Measurements from ENCODE around the gene CARS1.

CARS1 gene

DNA sequence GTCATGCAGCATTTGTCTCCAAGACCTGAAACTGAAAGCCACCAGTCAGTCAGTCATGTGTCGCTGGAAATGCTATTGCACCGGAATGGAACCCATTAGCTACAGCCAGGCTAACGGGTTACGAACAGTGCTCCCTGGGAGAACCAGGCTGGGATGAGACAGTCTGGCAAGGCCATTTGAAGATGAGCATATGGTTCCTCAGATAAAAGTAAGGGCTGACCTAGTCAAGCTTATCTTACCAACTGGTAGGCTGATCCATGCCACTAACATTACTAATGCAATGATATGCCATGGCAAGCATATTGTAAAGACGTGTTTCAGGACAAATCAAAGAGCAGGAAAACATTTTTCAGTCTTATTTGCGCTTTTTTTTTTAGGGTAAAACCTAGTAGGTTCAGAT, 93.5 kb downstream of the CARS1 start:
- DNase-seq (ENCODE audit: extremely low spot score) = no peak
- CTCF ChIA-PET = no interaction called here
- TF ChIP-seq TARDBP (IDR thresholded peaks at IDR 0.05) (no peak), ELF4 (IDR thresholded peaks at IDR 0.05) (no peak), FOXA1 (IDR thresholded peaks at IDR 0.05) (no peak), L3MBTL2 (conservative IDR thresholded peaks at IDR 0.05) (no peak), SUZ12 (IDR thresholded peaks at IDR 0.05) (no peak), ZNF384 (IDR thresholded peaks at IDR 0.05) (no peak), LEF1 (IDR thresholded peaks at IDR 0.05; ENCODE audit: borderline replicate concordance) (no peak), SP1 (IDR thresholded peaks at IDR 0.05) (no peak), NFRKB (IDR thresholded peaks at IDR 0.05) (no peak), ARNT (IDR thresholded peaks at IDR 0.05) (no peak), CTBP1 (IDR thresholded peaks at IDR 0.05; ENCODE audit: borderline replicate concordance) (no peak)
- POLR2A ChIA-PET = no interaction called here

GRCh38 chr11:2963112-2963754, 94.0 kb downstream of the CARS1 start:
- no peak for DNase-seq (ENCODE audit: extremely low spot score)
- TF ChIP-seq ZNF384 (IDR thresholded peaks at IDR 0.05) (no peak), FOXM1 (IDR thresholded peaks at IDR 0.05; ENCODE audit: borderline replicate concordance) (no peak), ELF4 (IDR thresholded peaks at IDR 0.05) (no peak)
- POLR2A ChIA-PET = interaction anchor here (0.6 kb wide), 1 partner anchor 154 kb away, joined by 3 read pairs; no protein-coding TSS in a partner anchor
- CTCF ChIA-PET = no interaction called here

DNA sequence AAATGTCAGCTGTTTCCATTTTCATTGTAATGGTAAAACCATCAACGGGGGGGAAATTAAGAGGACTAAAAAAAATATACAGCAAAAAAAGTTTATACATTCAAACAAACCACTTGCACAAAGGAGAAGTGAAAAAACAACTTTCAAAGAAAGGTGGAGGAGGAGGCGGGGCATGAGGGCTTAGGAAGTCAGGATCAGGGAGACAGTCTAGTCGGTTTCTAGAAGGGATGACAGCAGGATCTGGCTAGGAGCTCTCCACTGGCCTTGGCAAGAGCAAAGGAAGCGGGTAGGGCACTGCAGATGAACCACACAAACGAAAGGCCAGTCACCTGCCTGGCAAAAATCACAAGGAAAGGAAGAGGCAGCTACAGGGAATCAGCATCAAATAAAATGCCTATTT, 96.1 kb downstream of the CARS1 start:
- no peak for TF ChIP-seq FOXM1 (IDR thresholded peaks at IDR 0.05; ENCODE audit: borderline replicate concordance)
- no peak for TF ChIP-seq SUZ12 (IDR thresholded peaks at IDR 0.05)
- no peak for TF ChIP-seq ZNF384 (IDR thresholded peaks at IDR 0.05)
- no peak for TF ChIP-seq PKNOX1 (IDR thresholded peaks at IDR 0.05)
- TF ChIP-seq ELF4 (IDR thresholded peaks at IDR 0.05) = no peak
- TF ChIP-seq SP1 (IDR thresholded peaks at IDR 0.05) = no peak
- TF ChIP-seq LEF1 (IDR thresholded peaks at IDR 0.05; ENCODE audit: borderline replicate concordance) = no peak
- TF ChIP-seq HDGF (IDR thresholded peaks at IDR 0.05; ENCODE audit: borderline replicate concordance) = no peak
- no peak for TF ChIP-seq TARDBP (IDR thresholded peaks at IDR 0.05)
- POLR2A ChIA-PET = interaction anchor here (1.2 kb wide), 1 partner anchor 31 kb away, joined by 4 read pairs; the partner anchor contains the start of gene NAP1L4
- CTCF ChIA-PET = no interaction called here
- no peak for DNase-seq (ENCODE audit: extremely low spot score)

GRCh38 chr11:2960139-2960538, 97.1 kb downstream of the CARS1 start:
- DNase-seq (ENCODE audit: extremely low spot score) = no peak
- CTCF ChIA-PET = no interaction called here
- POLR2A ChIA-PET = interaction anchor here (0.8 to 1.2 kb wide), 2 partner anchors 26 to 32 kb away, joined by 3 to 4 read pairs; partner anchors contain the start of gene NAP1L4
- TF ChIP-seq L3MBTL2 (conservative IDR thresholded peaks at IDR 0.05) (no peak), ELF4 (IDR thresholded peaks at IDR 0.05) (no peak), FOXK2 (IDR thresholded peaks at IDR 0.05) (no peak), PKNOX1 (IDR thresholded peaks at IDR 0.05) (no peak)

DNA sequence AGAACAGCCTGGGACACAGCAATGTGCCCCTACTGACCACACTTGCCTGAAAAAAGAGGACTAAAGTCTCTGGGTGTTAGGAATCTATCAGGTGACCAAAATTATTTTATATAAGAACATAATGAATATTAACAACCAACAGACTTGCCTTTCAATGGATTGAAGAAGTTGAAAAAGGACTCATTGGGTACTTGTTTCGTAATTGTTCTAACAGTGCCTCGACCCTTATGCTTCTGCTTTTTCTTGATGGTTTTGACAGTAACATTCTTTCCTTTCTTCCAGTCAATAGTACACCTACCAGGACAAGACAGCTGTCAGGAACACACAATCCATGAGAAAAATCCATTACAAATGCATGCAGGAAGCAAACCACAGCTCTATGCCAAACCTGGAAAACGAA, 99.0 kb downstream of the CARS1 start:
- CTCF ChIA-PET = no interaction called here
- DNase-seq (ENCODE audit: extremely low spot score) = no peak
- POLR2A ChIA-PET = no interaction called here
- TF ChIP-seq LEF1 (IDR thresholded peaks at IDR 0.05; ENCODE audit: borderline replicate concordance) = no peak
- no peak for TF ChIP-seq BHLHE40 (IDR thresholded peaks at IDR 0.05; ENCODE audit: borderline replicate concordance)
- no peak for TF ChIP-seq CTBP1 (IDR thresholded peaks at IDR 0.05; ENCODE audit: borderline replicate concordance)
- TF ChIP-seq ARNT (IDR thresholded peaks at IDR 0.05) = no peak
- no peak for TF ChIP-seq FOXK2 (IDR thresholded peaks at IDR 0.05)
- TF ChIP-seq NFRKB (IDR thresholded peaks at IDR 0.05) = no peak
- no peak for TF ChIP-seq ZNF384 (IDR thresholded peaks at IDR 0.05)
- TF ChIP-seq SUZ12 (IDR thresholded peaks at IDR 0.05) = no peak

DNA sequence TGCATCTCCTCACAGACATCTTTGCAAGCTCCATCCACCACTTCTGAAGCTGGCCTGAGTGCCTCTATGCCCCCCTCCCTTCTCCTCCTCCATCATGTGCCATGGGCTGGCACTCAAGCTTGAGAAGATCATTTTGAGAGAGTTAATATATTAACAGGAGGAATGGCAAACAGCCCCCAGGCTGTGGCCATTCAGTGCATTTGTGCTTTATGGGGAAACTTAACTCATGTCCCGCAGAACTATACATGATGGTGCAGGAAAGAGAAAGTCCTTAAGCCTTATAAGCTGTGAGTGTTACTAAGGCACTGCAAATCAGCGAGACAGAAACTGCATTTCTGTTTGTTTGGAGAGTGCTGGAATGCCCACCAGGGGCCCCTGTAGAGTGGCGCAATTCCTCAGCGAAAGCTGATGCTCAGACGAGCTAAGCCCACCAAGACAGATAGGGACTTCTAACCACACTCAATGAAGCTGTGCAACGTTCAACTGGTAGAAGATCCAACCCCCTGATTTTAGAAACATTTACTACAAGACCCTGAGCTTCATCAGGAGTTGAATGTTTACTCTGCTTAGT, 101.2 kb downstream of the CARS1 start:
- ChIA-PET CTCF (interaction anchor here (0.7 kb wide), 2 partner anchors 11 to 136 kb away, joined by 3 read pairs; no protein-coding TSS in a partner anchor), POLR2A (no interaction called here)
- TF ChIP-seq ZNF384 (IDR thresholded peaks at IDR 0.05) = no peak
- TF ChIP-seq HDGF (IDR thresholded peaks at IDR 0.05; ENCODE audit: borderline replicate concordance) = no peak
- no peak for TF ChIP-seq ARNT (IDR thresholded peaks at IDR 0.05)
- TF ChIP-seq FOXA1 (IDR thresholded peaks at IDR 0.05) = no peak
- no peak for TF ChIP-seq SUZ12 (IDR thresholded peaks at IDR 0.05)
- no peak for TF ChIP-seq FOXM1 (IDR thresholded peaks at IDR 0.05; ENCODE audit: borderline replicate concordance)
- DNase-seq (ENCODE audit: extremely low spot score) = no peak

DNA sequence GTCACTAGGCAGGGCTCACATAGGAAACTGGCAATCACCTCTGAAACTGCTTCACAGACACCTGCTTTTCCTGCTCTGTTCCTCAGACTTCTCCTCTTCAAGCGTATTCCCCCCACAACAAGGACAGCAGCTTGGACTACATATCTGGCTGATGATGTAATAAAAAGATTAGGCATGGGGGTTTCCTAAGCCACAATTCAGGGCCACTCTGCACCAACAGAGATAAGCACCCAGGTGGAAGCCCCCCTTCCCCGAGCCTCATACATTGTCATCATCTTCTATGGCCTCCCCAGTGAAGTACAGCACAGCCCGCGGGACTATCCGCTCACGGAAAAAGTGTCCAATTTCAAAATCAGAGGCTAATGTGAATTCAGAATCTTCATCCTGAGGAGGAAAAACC, 103.0 kb downstream of the CARS1 start:
- TF ChIP-seq FOXK2 (IDR thresholded peaks at IDR 0.05) (no peak), FOXM1 (IDR thresholded peaks at IDR 0.05; ENCODE audit: borderline replicate concordance) (no peak), SUZ12 (IDR thresholded peaks at IDR 0.05) (no peak), TARDBP (IDR thresholded peaks at IDR 0.05) (no peak), BHLHE40 (IDR thresholded peaks at IDR 0.05; ENCODE audit: borderline replicate concordance) (no peak), NFRKB (IDR thresholded peaks at IDR 0.05) (no peak), LEF1 (IDR thresholded peaks at IDR 0.05; ENCODE audit: borderline replicate concordance) (no peak), L3MBTL2 (conservative IDR thresholded peaks at IDR 0.05) (no peak), HDGF (IDR thresholded peaks at IDR 0.05; ENCODE audit: borderline replicate concordance) (no peak), SP1 (IDR thresholded peaks at IDR 0.05) (no peak), ZNF384 (IDR thresholded peaks at IDR 0.05) (no peak)
- no peak for DNase-seq (ENCODE audit: extremely low spot score)
- CTCF ChIA-PET = no interaction called here
- POLR2A ChIA-PET = no interaction called here
